ENCODE measurements around the gene CLDN18.

The CLDN18 gene

DNA sequence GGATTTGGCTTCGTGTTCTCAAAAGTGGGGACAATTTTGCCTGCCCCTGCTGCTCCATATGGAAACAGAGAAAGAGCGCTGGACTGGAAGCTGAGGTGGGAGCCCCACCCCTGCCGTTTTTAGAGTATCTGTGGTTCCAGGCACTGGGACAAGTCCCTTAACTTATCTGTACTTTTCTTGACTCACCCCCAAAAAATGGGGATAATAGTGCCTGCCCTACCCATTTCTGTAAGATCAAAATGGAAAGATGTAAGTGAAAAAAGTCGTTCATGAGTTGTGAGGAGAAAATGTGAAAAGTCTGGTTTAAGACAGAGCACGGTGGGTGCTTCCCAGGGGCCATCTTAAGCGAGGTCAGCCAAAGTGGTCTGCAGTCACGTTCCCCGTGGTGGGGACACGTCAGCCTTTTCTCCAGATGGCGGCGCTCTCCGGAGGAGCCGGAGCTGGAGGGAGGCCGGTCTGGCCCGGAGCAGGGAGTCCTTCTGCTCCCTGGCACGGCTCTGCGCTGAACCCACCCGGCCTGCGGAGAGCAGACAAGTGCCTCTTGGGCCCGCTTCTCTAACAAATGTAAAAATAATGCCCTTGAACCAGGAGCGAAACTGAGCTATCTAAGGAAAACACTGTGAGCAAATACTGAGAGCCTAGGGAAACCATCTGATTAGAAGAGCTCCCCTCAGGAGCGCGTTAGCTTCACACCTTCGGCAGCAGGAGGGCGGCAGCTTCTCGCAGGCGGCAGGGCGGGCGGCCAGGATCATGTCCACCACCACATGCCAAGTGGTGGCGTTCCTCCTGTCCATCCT is at the start of gene CLDN18:
Gene CLDN18 (plus strand): TSS at position 690 of the 797 bp plus-strand sequence. CDS start 61 bp downstream, at position 751.
- FAIRE-seq: no peak

DNA sequence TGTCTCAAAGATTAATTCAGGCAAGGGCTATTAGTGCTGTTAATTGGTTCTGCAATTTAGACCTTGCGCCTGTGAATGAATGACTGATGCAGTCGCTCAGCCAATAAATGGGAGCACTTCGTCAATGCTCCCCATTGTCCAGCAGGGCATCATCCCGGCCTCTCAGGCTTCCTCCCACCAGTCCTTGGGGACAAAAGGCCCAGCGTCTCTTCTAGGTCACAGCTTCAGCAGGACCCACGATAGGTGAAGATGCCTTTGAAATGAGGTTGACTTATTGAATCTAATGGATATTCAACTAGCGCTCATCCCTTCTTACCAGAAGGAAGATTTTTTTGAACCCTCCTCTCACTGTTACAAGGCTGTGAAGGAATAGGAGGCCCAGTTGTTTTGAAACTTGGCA is 47.7 kb upstream of the CLDN18 start:
- no peak for DNase-seq (ENCODE audit: extremely low spot score, insufficient read length, low read depth)
- FAIRE-seq: no peak

More for the DNA sequence above, at the start of gene CLDN18:
- no peak for DNase-seq (ENCODE audit: extremely low spot score, insufficient read length, low read depth)

DNA sequence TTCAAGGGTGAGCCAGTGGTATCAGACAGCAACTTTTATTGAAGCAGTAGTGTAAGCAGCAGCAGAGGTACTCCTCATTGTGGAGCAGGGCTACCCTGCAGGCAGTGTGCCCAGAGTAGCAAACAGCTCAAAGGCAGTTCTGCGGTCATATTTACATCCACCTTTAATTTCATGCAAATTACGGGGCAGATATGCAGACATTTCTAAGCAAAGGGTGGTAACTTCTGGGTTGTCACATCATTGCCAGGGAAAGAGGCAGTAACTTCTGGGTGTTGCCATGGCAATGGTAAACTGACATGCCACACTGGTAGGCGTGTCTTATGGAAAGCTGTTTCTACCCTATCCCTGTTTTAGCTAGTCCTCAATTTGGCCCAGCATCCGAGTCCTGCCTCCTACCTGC is 46.5 kb upstream of the CLDN18 start:
- FAIRE-seq: no peak
- DNase-seq (ENCODE audit: extremely low spot score, insufficient read length, low read depth): no peak

DNA sequence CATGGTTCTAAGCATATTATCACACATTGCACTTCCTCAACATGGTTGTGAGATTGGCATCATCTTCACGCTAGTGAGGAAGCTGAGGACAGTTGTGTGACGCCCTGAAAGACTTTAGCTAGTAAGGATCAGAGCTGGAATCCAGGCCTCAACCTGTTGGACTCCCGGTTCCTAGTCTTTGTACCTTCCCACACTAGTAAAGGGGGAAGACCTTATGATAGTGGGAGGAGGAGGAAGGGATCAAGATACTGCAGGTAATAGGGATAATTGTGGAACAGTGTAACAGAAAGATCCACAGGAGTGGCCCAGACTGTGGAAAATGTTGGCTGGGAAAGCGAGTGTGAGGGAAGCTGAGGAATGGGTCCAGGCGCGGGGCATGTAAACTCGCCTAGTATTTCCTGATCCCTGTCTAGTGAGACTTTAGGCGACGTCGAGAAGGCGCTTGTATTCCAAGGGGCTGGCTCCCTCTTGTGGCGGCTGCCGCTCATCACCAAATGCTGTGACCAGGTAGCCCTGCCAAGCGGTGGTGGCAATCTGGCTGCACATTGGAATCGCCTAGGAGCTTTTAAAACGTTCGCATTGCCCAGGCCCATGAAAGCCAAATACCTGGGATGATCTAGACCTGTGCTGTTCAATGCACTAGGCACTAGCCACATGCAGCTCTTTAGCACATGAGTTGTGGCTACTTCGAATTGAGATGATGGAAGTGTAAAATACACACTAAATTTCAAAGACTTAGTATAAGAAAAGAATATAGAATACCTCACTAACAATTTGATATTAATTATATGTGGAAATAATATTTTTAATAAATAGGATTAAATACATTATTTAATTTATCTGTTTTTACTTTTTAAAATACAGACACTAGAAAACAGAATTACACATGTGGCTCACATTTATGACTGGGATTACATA is 38.8 kb upstream of the CLDN18 start:
- DNase-seq (ENCODE audit: extremely low spot score, insufficient read length, low read depth): peak; percentile 39
- peak; percentile 86 for FAIRE-seq

DNA sequence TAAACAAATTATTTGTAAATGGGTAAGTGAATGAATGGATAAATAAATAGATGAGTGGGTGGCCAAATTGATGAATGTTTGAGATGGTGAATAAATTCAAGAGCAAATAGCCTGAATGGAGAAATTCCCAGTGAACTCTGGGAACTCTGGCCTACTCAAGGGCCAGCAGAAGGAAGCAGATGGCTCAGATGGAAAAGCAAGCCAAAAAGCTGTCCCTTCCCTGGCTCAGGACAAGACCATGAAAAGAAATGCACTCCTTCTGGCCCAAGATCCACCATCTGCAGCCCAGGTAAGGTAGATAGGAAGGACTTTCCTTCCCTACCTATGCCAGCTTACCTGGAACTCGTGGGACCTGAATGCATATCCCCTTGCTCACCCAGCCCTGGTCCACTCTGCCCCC is 37.6 kb upstream of the CLDN18 start:
- no peak for DNase-seq (ENCODE audit: extremely low spot score, insufficient read length, low read depth)
- FAIRE-seq: no peak

DNA sequence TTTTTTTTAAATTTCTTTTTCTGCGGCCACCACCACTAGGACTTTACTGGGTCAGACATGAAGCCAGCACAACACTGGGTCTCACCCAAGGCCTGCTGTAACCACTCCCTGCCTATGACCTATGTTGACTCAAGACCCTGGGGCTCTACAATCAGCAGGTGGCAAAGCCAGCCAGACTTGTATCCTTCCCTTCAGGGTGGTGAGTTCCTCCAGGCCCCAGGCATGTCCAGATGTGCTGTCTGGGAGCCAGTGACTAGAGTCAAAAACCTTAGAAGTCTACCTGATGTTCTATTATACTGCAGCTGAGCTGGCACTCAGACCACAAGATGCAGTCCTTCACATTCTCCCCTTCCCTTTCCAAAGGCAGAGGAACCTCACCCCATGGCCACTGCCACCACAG is 31.6 kb upstream of the CLDN18 start:
- no peak for FAIRE-seq

DNA sequence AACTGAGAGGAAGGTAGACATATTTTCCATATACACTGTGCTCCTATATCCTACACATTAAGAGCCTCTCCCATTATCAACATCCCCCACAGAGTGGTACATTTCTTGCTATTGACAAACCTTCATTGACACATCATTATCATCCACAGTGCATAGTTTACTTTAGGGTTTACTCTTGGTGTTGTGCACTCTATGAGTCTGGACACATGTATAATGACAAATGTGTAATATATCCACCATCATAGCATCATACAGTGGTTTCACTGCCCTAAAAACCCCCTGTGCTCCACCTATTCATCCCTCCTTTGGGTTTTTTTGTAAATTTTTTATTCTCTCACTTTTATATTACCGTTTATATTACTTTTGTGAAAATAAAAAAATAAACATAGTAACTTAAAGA is 22.2 kb upstream of the CLDN18 start:
- FAIRE-seq (no peak), DNase-seq (ENCODE audit: extremely low spot score, insufficient read length, low read depth) (no peak)

More for the DNA sequence above, 31.6 kb upstream of the CLDN18 start:
- DNase-seq (ENCODE audit: extremely low spot score, insufficient read length, low read depth): no peak

DNA sequence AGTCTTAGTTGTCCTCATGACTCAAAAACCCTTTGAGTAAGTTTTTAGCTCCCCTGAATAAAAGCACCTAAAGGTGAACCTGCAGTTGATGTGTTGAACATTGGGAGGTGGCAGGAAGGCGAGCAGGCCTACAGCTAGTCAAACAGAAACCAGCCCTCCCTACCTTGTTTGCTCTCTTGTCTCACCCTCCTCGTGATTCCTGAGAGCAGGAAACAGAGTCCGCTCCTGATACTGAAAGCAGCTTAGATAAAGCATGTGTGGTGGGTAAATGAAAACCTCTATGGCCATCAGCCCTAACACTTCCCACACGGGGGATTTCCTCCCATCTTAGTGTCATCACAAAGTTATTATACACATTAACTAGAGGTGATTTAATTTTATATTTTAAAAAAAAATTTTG is 21.8 kb upstream of the CLDN18 start:
- FAIRE-seq: peak; percentile 97

DNA sequence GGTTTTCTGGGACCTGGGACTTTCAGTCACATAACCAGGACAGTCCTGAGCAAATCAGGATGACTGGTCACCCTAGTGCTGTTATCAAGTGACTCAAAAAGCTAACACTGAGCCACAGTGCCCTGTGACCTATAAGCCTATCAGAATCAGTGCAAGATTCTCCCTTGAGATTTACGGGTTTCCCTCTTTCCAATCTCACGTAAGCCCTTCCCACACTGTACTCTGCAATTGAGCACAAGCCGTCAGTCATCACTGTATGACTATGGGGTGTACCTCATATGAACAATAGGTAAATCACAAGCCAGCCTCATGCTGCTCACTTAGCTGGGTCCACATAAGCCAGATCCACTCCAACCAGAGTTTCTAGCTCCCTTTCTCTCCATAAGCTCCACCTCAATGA is 21.0 kb upstream of the CLDN18 start:
- FAIRE-seq (no peak), DNase-seq (ENCODE audit: extremely low spot score, insufficient read length, low read depth) (no peak)

More for the DNA sequence above, 21.8 kb upstream of the CLDN18 start:
- peak; percentile 23 for DNase-seq (ENCODE audit: extremely low spot score, insufficient read length, low read depth)

DNA sequence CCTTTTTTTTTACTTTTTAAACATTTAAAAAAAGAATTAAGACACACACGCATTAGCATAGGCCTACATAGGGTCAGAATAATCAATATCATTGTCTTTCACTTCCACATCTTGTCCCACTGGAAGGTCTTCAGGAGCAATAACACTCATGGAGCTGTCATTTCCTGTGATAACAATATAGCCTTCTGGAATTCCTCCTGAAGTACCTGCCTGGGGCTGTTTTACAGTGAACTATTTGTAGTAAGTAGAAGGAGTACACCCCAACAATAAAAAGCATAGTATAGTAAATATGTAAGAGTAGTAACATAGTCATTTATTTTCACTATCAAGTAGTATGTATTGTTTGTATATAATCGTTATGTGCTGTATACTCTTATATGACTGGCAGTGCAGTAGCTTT is 19.5 kb upstream of the CLDN18 start:
- FAIRE-seq: no peak
- no peak for DNase-seq (ENCODE audit: extremely low spot score, insufficient read length, low read depth)

DNA sequence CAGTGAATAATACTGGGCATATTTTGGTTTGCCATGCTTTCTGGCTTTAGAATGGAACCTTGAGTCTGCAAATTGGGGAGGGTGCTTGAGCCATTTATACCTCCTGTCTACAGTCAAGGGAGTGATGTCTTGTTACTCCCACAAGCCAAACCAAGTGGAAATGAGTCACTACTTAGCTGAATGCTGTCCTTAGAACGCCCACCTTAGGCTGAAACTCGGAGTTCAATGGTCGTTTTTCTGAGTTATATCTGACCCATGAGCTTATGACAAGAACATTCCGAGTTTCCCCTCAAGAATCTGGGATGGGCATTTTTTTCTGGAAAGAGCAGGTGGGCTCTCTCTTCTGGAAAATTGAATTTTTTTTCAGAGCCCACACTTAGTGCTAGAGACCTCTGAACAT is 17.4 kb upstream of the CLDN18 start:
- FAIRE-seq (no peak), DNase-seq (ENCODE audit: extremely low spot score, insufficient read length, low read depth) (no peak)

DNA sequence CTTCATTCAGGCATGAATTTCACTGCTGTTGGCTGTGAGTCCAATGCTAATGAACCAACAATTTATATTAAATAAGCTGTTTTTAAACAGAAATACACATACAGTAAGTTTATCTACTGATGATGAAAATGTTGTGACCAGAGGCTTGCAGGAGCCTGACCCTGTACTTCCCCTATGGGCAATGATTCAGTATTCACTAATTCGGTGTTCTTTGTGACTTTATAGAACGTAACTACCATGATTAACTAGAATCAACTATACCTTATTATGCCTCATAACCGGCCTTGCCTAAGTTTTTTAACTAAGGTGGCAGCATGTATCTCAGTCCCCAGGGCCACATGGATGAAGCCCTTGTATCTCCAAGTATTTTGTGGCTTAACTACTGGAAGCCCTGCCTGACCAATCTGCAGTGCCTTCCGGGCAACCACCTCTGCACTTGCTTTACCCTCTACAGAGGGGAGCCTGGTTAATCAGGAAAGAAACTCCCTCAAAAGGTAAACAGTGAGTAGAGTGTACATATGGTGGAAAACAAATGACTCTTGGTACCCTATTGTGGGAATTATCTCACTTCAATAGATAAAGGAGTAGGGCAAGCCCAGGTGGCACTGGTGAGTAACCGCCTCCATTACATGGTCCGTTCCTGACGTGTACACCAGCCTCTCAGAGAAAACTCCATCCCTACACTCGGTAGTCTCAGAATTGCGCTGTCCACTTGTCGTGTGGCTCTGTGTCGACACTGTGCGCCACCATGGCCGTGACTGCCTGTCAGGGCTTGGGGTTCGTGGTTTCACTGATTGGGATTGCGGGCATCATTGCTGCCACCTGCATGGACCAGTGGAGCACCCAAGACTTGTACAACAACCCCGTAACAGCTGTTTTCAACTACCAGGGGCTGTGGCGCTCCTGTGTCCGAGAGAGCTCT is 11.6 kb upstream of the CLDN18 start:
- no peak for DNase-seq (ENCODE audit: extremely low spot score, insufficient read length, low read depth)
- FAIRE-seq: no peak

DNA sequence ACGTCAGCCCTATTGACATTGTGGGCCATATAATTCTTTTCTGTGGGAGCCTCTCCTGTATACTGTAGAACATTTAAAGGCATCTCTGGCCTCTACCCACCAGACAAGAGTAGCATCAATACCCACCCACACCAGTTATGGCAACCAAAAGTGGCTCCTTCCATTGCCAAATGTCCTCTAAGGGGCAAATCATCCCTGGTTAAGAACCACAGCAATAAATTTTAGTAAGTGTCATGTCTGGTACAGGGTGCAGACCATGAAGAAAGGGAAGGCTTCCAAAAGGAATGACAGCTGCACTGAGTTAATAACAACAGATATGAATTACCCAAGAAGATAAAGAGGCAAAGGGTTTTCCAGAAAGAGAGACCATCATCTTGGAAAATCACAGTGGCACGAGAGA is 6.9 kb upstream of the CLDN18 start:
- FAIRE-seq (no peak), DNase-seq (ENCODE audit: extremely low spot score, insufficient read length, low read depth) (no peak)

DNA sequence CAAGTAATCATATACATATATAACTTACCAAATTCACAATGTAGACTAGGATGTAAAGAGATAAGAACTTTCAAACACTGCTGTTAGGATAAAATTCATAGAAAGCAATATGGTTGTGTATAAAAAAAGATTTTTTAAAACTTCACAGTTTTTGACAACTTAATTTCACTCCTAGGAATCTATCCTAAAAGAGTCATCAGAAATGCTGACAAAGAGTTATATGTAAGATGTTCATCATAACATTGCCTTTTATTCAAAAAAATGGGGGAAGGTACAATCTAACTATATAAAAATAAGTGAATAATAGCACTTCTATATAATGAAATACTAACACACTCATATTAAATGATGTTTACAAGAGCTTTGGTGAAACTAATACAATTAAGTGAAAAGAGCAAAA is 4.3 kb upstream of the CLDN18 start:
- FAIRE-seq (no peak), DNase-seq (ENCODE audit: extremely low spot score, insufficient read length, low read depth) (no peak)

DNA sequence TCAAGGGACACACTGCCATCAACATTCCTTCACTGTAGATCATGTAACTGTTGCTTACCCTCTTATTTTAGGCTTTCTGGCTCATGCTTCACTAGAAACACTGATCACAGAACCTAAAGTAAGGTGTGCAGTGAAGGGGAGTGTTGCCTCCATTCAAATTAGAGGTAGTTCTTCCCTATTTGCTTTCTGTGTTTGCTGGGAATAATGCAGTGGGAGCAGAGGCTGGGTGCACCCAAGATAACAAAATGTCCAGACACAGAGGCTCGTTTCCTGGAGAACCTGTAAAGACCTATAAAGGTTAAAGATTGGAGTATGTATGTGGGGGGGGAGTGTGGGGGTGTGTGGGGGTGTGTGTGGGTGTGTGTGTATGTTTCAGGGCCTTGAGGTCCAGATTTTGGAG is 2.1 kb upstream of the CLDN18 start:
- FAIRE-seq (no peak), DNase-seq (ENCODE audit: extremely low spot score, insufficient read length, low read depth) (no peak)

DNA sequence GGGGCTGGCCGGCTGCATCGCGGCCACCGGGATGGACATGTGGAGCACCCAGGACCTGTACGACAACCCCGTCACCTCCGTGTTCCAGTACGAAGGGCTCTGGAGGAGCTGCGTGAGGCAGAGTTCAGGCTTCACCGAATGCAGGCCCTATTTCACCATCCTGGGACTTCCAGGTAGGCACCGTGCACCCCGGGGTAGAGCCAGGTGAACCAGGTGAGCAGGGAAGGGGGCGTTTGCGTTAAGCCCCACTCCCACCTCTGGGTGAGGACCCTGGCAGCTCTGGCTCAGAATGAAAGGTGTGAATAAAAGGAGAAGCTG is 267 bp downstream of the CLDN18 start:
- FAIRE-seq: no peak

DNA sequence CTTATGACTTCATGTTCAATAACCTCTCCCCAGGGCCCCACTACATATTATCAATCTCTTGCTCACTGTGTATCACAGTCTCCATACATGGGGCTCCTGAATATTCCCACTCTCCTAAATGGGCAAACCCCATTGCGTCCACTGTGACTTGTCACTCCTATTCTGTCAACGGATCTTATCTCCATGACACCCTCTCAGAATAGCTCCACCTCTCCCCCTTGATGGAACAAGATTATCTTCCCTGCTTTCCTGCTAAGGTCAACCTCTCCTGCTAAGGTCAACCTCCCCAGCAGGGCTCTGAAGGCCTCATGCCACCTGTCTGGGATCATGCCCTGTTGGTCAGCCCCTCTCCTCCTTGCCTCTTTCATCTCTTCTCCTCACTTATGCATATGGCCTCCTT is 1.8 kb downstream of the CLDN18 start:
- FAIRE-seq: no peak
- no peak for DNase-seq (ENCODE audit: extremely low spot score, insufficient read length, low read depth)

More for the DNA sequence above, 267 bp downstream of the CLDN18 start:
- no peak for DNase-seq (ENCODE audit: extremely low spot score, insufficient read length, low read depth)

DNA sequence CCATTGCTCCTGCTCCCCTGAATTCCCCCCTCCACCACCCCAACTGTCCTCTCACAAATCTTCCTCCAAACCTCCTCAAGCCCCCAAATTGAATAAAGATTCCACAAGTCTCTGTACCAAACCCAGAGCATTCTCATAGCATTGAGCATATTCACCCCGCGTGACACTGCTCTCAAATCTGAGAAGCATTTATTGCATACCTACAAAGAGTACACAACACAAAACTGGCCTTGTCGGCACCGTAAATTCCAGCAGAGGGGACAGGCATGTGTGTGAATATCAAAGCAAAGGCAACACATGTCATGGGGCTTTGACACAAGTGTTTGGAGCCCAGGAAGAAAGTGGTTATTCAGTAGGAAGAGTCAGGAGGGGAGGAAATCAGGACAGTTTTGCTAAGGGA is 2.6 kb downstream of the CLDN18 start:
- no peak for FAIRE-seq
- no peak for DNase-seq (ENCODE audit: extremely low spot score, insufficient read length, low read depth)

DNA sequence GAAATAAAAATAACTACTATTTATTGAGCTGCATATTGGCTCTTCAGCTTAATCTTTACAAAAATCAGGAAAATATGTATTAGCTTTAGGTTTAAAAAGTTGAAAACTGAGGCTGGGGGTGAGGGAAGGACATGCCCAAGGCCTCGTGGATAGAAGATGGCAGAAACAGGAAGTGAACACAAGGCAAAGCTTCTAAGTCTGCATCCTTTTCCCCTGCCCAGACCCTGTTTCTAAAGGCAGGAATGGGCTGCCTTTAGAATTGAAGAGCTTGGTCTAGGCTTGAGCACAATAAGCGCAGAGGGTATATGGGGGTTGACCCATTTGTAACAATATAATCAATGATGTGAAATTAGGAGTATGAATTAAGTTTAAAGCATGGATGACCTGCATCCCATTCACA is 6.1 kb downstream of the CLDN18 start:
- FAIRE-seq (no peak), DNase-seq (ENCODE audit: extremely low spot score, insufficient read length, low read depth) (no peak)

Data from GM18507 (cell line).